ENCODE data around the gene CRAMP1. TPM values are rescaled to one million over a fixed set of nuclear protein-coding genes. Genes with fewer than 3 reads are reported as not detected.
A peak's percentile ranks its signal among the peaks of the same experiment; 100 is the strongest.

CRAMP1 gene
- total and polyA plus RNA-seq, 12 donors: 4.3 to 19.0 (median 9.9) TPM

- no peak overlapping the region for H3K4me3 ChIP-seq
- WGBS, 4 donors: 90 to 93% (median 91%) methylated on average over 25 to 52 of the region's 52 CpGs
- TF ChIP-seq CTCF (IDR thresholded peaks at IDR 0.05) (no peak), POLR2A (IDR thresholded peaks at IDR 0.05) (no peak)
- intact Hi-C loops (cut with DNase I): no loop called here
- H3K27ac ChIP-seq: no peak overlapping the region
- H3K4me1 ChIP-seq (replicated peaks in 1 of 2): no peaks in the 10 kb centered on the region
- H3K27me3 ChIP-seq: no peaks in the 10 kb centered on the region
- H3K9me3 ChIP-seq (replicated peaks in 1 of 3): no peaks in the 10 kb centered on the region
- peaks cover 0 to 76% of the 10 kb centered on the region in 2 donors for H3K36me3 ChIP-seq (replicated peaks in 1 of 2)
- DNase-seq: no peak
Measured at GRCh38 chr16:1655909-1656807, 44.0 kb downstream of the CRAMP1 start.

- Histone ChIP-seq H3K4me1 (replicated peaks in 1 of 2) (no peaks in the 10 kb centered on the region), H3K36me3 (replicated peaks in 1 of 2) (peaks cover 0 to 80% of the 10 kb centered on the region in 2 donors)
- intact Hi-C loops (cut with DNase I): no loop called here
Measured at GRCh38 chr16:1656808-1657617, 44.9 kb downstream of the CRAMP1 start.

GRCh38 chr16:1657841-1658240 is 45.7 kb downstream of the CRAMP1 start:
- Histone ChIP-seq H3K36me3 (replicated peaks in 1 of 2) (peaks cover 0 to 81% of the 10 kb centered on the region in 2 donors), H3K27me3 (no peaks in the 10 kb centered on the region), H3K4me3 (no peak overlapping the region), H3K27ac (no peak overlapping the region), H3K9me3 (replicated peaks in 1 of 3) (no peaks in the 10 kb centered on the region), H3K4me1 (replicated peaks in 1 of 2) (no peaks in the 10 kb centered on the region)
- TF ChIP-seq POLR2A (IDR thresholded peaks at IDR 0.05): no peak
- no peak for TF ChIP-seq CTCF (IDR thresholded peaks at IDR 0.05)
- intact Hi-C loops (cut with DNase I): no loop called here
- WGBS, 4 donors: 90 to 95% (median 94%) methylated on average over 13 of the region's 13 CpGs
- no peak for DNase-seq

More at GRCh38 chr16:1656808-1657617, 44.9 kb downstream of the CRAMP1 start:
- Histone ChIP-seq H3K27me3 (no peaks in the 10 kb centered on the region), H3K4me3 (no peak overlapping the region), H3K27ac (no peak overlapping the region), H3K9me3 (replicated peaks in 1 of 3) (no peaks in the 10 kb centered on the region)
- peak in 1 of 7 donors; percentile 76 for DNase-seq
- TF ChIP-seq CTCF (IDR thresholded peaks at IDR 0.05) (no peak), POLR2A (IDR thresholded peaks at IDR 0.05) (no peak)
- WGBS, 4 donors: 87 to 98% (median 90%) methylated on average over 11 to 24 of the region's 24 CpGs

GRCh38 chr16:1659031-1659430 is 46.9 kb downstream of the CRAMP1 start:
- no peaks in the 10 kb centered on the region for H3K9me3 ChIP-seq (replicated peaks in 1 of 3)
- no peak for DNase-seq
- intact Hi-C loops (cut with DNase I): no loop called here
- H3K36me3 ChIP-seq (replicated peaks in 1 of 2): peaks cover 0 to 87% of the 10 kb centered on the region in 2 donors
- no peaks in the 10 kb centered on the region for H3K27me3 ChIP-seq
- no peak for TF ChIP-seq CTCF (IDR thresholded peaks at IDR 0.05)
- TF ChIP-seq POLR2A (IDR thresholded peaks at IDR 0.05): no peak
- H3K4me3 ChIP-seq: no peak overlapping the region
- no peaks in the 10 kb centered on the region for H3K4me1 ChIP-seq (replicated peaks in 1 of 2)
- WGBS, 4 donors: 93 to 95% (median 94%) methylated on average over 5 of the region's 5 CpGs
- no peak overlapping the region for H3K27ac ChIP-seq

Data from adrenal gland (tissue), 12 donors.